HG03442 (cell line): ENCODE measurements around the gene KLK13.

Source experiments
- ATAC-seq: cut with Tn5 transposase; IDR thresholded peaks from one replicate; pipeline ENCODE4 v1.9.1; 2021; ENCODE audit warnings: mild to moderate bottlenecking, moderate library complexity; ENCODE audit not compliant: unreplicated experiment

Gene KLK13, protein sequence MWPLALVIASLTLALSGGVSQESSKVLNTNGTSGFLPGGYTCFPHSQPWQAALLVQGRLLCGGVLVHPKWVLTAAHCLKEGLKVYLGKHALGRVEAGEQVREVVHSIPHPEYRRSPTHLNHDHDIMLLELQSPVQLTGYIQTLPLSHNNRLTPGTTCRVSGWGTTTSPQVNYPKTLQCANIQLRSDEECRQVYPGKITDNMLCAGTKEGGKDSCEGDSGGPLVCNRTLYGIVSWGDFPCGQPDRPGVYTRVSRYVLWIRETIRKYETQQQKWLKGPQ

DNA sequence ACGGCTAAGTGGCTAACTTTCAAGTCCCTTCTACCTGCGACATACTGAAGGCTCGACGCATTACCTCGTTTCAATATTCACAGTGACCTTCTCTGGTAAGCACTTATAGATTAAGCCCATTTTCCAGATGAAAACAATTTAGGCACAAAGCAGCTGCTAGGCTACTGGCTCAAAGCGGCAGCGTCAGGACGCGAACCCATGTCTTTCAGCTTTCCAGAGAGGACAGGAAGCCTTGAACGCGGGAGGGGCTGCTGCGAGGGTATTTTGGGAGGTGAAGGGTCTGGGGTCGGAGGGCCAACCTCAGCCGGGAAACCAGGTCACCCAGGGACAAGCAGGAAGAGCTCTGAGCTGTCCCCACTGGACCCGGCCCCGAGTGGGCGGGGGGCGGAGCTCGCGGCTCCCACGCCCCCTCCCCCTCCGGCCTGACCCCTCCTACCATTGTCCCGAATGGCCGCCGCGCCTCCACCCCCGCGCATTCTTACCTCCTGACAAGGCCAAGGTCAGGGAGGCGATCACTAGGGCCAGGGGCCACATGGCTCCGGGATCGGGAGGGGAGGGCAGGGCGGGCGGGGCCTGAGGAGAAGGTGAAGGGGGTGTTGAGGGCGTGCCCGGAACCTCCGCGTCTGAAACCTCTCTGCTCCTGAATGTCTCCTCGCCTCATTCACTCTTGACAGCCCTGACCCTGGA, at the start of gene KLK13:
Gene KLK13 (minus strand): TSS at position 559 of the 687 bp plus-strand sequence. CDS start 25 bp downstream, at position 534.
- no peak for ATAC-seq

- ATAC-seq: no peak
Observed at GRCh38 chr19:51114087-51114729, 49.3 kb upstream of the KLK13 start.

DNA sequence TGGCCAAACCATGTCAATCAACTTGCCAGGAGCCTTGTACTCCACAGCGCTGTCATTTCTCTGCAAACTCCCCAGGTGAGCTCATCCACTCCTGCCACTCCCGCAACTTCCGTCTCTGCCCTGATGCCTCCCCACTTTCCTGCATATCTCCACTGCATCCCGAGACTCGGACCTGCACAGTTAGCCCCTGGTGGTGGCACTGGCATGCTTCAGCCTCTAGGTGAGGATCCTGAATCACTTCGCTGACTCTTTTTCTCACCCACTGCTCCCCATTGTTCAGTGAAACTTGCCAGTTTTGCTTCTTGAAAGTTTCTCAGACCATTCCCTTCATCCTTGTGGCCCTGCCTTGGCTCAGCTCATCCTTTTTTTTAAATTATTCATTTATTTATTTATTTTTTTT, 46.7 kb upstream of the KLK13 start:
- no peak for ATAC-seq

- ATAC-seq: no peak
Observed at GRCh38 chr19:51110666-51110971, 45.7 kb upstream of the KLK13 start.

GRCh38 chr19:51108805-51109146, 43.9 kb upstream of the KLK13 start:
- peak; percentile 23 for ATAC-seq

- peak; percentile 92 for ATAC-seq
Observed at GRCh38 chr19:51108066-51108804, 43.3 kb upstream of the KLK13 start, which contains the start of gene CTU1. CTU1 (minus strand) TSS chr19:51108409; CDS start chr19:51104569, 3,840 bp downstream.

DNA sequence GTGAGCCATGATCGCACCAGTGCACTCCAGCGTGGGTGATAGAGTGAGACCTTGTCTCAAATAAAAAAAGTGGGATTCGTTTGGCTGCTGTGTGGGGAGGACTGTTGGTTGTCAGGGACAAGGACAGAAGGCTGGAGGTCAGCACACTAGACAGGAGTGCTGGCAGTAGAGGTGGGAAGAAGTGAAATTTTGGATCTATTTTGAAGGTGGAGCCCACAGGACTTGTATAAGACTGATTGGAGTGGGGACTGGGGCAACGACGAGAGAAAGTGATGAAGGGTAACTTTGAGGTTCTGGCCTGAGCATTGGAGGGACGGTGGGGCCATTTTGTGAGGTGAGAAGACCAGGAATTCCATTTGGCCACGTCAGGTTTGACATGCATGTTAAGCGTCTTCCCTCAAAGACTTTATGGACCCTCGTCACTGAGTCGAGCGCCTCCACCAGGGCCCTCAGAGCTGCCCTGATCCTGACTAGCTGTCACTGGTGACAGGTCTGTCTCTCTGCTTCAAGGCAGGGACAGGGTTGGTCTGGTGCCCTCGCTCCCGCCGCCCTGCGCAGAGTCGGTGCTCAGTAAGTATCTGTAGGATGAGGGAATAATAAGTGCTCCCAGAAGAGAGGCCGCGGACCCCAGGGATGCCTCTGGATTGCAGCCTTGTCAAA, 42.6 kb upstream of the KLK13 start:
- ATAC-seq: no peak

- ATAC-seq: no peak
Observed at GRCh38 chr19:51103926-51104341, 39.0 kb upstream of the KLK13 start.

GRCh38 chr19:51102991-51103390, 38.1 kb upstream of the KLK13 start:
- no peak for ATAC-seq

DNA sequence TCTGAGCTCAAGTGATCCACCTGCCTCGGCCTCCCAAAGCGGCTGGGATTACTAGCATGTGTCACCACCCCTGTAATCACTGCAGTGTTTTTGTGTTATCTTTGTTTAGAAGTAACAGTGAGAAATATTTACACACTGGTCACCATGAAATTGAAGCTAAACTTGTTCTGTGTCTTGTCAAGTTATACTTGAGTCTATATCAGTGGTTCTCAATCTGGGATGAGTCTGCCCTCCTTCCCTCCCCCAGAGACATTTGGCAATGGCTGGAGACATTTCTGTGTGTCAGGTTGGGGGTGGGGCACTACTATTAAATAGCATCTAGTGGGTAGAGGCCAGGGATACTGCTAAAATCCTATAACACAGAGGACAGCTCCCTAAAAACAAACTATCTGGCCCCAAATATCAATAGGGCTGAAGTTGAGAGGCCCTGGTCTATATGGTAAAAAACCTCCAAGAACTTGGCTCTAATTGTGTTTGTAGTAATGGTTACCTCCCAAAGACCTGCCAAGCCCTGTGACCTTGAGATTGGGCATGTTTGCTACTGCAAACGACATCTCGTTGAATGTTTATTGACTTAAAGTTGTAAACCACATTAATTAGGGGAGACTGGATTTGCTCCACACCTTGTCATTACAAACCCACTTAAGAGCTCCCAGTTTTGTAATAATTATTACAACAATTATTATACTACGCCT, 36.4 kb upstream of the KLK13 start:
- no peak for ATAC-seq

DNA sequence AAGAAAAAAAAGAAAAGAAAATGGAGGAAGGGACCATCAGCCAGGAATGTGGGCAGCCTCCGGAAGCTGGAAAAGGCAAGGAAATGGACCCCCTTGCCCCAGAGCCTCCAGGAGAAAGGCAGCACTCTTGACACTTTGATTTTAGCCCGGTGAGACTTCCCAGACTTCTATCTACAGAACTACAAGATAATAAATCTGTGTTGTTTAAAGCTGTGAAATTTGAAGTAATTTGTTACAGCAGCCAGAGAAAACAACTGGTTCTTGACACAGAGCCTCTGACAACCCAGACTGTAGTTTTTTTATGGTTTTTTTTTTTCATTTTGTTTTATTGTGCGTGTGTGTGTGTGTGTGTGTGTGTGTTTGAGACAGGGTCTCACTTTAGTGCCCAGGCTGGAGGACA, 35.7 kb upstream of the KLK13 start:
- no peak for ATAC-seq

GRCh38 chr19:51099047-51099382, 34.1 kb upstream of the KLK13 start:
- no peak for ATAC-seq

- ATAC-seq: no peak
Observed at GRCh38 chr19:51098365-51099046, 33.6 kb upstream of the KLK13 start.

DNA sequence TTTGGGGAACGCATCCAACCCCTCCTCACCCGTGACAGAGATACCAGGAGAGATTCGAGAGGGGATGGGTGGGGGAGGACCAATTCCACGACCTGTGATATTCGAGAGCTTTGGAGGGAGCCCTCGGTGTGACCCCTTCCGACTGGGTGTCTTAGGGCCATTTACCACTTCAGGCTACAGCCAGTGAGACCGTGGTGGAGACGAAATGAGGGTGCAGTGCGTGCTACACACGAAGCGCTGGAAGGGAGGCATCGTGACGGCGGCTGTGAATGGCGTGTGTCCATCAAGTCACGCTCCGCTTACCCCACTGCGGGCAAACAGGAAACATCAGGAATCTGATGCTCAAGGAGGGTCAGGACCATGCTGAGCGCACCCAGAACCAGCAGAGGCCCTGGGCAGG, 32.9 kb upstream of the KLK13 start:
- ATAC-seq: no peak

DNA sequence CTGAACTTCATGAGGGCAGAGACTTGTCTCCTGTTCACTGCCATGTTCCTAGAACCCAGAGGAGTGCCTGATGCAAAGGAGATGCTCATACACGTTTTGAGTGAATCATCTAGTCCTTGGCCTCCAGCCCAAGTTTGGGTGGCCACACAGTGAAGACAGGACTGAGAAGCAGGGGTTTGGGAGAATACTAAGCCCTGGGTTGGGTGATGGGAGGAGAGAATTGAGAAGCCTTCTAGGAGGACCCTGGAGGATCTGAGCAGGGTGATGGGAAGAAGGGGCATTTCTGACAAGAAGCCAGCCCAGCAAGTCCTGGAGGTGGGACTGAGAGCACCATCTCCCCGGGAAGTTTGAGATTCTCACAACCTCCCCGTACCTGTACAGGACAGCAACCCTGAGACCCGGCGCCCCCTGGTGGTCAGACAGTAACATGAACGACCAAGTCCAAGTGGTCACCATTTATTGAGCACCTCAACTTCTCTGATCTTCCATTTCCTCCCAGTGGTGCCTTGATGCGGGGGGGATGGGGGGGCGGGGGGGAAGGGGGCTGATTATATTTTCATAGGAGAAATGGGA, 32.4 kb upstream of the KLK13 start:
- no peak for ATAC-seq

DNA sequence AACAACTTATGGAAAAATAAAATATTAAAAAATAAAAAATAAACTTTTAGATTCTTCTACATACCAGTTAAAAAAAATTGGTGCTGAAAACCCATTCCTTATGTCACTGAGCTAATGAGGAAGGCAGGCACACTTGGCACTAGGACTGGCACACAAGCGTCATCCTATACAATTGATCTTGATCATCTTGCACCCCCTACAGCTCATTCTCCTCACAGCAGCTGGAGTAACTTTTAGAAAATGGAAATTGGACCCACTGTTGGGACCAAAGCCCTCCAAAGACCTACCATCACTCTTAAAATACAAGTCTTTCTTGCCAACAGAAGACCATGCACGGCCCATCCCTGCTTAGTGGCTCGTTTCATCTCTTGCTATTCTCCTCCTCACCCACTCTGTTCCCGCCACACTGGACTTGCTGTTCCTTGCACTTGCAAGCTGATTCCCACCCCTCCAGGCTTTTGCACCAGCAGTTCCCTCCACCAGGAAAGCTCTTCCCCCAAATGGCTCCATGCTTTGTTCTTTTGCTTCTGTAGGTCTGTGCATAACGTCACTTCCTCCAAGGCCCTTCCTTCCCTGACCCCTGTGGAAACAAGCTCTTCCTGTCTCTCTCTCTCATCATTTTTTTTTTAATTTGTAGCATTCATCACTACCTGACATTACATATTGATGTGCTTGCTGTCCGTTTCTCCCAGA, 31.7 kb upstream of the KLK13 start:
- ATAC-seq: no peak

DNA sequence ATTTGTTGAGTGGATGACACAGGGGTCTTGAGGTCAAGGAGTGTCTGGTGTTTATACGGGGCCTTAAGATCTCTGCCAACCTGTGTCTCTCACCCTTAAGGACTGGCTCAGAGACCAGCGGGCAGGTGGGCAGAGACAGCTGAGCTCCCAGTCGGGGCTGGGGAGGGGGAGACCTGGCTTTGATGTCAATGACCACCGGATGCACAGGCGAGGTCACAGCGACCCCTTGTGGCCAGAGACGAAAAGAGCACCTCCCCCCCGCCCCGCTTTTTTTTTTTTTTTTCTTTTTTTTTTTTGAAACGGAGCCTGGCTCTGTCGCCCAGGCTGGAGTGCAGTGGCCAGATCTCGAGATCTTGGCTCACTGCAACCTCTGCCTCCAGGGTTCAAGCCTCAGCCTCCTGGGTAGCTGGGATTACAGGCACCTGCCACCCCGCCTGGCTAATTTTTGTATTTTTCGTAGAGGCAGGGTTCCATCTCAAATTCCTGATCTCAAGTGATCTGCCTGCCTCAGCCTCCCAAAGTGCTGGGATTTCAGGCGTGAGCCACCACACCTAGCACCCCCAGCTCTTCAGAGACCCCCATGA, 29.9 kb upstream of the KLK13 start:
- no peak for ATAC-seq

DNA sequence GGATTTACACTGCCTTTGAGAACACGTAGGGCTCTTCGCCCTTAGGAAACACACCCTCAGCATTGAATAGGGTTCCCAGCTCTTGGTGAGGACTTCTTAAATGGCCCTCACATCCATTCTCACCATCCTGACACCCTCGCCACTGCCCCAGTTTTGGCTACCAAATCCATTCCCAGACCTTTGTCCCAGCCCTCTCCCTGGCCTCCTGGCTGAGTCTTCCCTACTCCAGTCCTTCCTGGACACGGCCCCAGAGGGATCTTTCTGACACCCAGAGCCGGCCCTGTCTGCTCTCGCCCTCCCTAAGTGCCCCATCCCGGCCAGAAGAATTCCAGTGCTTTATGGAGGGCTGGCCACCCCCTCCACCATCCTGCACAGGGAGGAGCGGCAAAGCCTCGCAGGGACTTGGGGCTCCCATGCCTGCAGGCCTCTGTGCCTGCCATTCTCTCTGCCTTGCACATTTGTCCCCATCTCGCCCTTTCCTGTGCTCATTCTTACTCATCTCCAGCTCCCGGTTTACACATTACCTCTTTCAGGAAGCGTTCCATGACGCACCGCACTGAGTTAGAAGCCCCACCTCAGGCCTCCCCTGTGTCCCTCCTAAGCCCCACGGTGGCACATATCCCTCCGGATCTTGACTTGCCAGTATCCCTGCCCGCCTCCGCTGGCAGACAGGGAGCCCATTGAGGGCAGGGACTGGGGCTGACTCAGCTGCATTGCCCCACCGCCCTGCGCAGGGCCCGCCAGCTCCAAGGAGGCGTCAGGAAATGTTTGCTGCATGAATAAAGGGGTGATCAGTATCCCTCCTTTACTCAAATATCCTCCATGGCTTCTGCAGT, 28.8 kb upstream of the KLK13 start:
- no peak for ATAC-seq
